ENCODE measurements around the gene CDS1.

Gene CDS1

DNA sequence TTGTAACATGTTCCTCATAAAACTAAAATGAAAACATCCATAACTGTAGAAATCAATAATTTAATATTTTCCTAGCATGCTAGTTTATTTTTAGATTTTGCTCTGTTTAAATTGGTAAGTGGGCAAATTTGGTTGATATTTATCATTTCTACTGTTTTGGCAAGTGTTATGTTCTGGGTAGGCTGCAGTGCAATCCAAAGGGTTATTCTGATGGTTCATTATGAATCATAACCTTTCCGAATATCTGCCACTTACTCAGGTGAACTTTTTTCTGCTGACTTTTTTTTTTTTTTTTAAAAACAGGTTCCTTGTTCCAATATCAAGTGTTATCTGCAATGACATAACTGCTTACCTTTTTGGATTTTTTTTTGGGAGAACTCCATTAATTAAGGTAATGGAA lies 52.0 kb downstream of the CDS1 start:
- Histone ChIP-seq H3K9ac (ENCODE audit: low read length) (no peak overlapping the region), H3K9me2 (replicated peaks; ENCODE audit: insufficient read depth, low read length) (no peaks in the 10 kb centered on the region), H4K20me1 (ENCODE audit: low read depth, low read length) (no peaks in the 10 kb centered on the region), H3K27me3 (ENCODE audit: low read length) (no peaks in the 10 kb centered on the region), H3K36me3 (ENCODE audit: low read length) (no peaks in the 10 kb centered on the region), H2AFZ (ENCODE audit: low read depth, low read length, severe bottlenecking) (no peak overlapping the region), H3K27ac (ENCODE audit: low read depth, low read length) (no peak overlapping the region), H3K4me2 (ENCODE audit: low read depth, low read length, poor library complexity, severe bottlenecking) (no peak overlapping the region), H3F3A (ENCODE audit: insufficient read depth) (no peaks in the 10 kb centered on the region), H3K9me3 (ENCODE audit: insufficient read depth, low read length) (no peaks in the 10 kb centered on the region), H3K4me3 (ENCODE audit: insufficient read depth, low read length, poor library complexity, severe bottlenecking) (no peak overlapping the region), H3K79me2 (ENCODE audit: insufficient read depth, low read length) (no peaks in the 10 kb centered on the region)
- TF ChIP-seq EZH2phosphoT487 (conservative IDR thresholded peaks at IDR 0.05; ENCODE audit: low read length) (no peak), CTCF (IDR thresholded peaks at IDR 0.05; ENCODE audit: insufficient read depth, low read length, poor library complexity, severe bottlenecking) (no peak)

GRCh38 chr4:84638092-84638491 lies 55.2 kb downstream of the CDS1 start:
- no peaks in the 10 kb centered on the region for H4K20me1 ChIP-seq (ENCODE audit: low read depth, low read length)
- H3K79me2 ChIP-seq (ENCODE audit: insufficient read depth, low read length) = no peaks in the 10 kb centered on the region

DNA sequence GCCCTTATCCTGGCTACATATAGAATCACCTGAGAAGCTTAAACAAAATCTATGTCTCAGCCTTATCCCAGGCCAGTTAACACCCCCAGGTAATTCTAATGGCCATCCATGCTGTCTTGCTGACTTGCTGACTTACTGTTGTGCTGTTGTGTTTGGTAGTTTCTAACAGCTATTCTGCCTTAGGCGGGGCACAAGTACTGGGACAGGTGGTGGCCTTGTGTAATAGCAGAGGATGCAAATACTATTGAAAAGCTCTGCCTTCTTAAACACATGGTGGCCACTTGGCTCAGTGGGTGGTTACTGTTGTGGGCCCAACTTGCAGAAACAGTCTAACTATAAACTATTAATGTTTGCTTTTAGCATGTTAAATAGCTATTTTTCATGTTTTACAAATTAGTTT lies 56.2 kb downstream of the CDS1 start:
- Histone ChIP-seq H3K9me3 (ENCODE audit: insufficient read depth, low read length) (no peaks in the 10 kb centered on the region), H3K36me3 (ENCODE audit: low read length) (no peaks in the 10 kb centered on the region)

More at GRCh38 chr4:84638092-84638491, 55.2 kb downstream of the CDS1 start:
- no peak overlapping the region for H2AFZ ChIP-seq (ENCODE audit: low read depth, low read length, severe bottlenecking)
- no peak overlapping the region for H3K27ac ChIP-seq (ENCODE audit: low read depth, low read length)
- H3K9me2 ChIP-seq (replicated peaks; ENCODE audit: insufficient read depth, low read length) = no peaks in the 10 kb centered on the region
- TF ChIP-seq EZH2phosphoT487 (conservative IDR thresholded peaks at IDR 0.05; ENCODE audit: low read length) = no peak
- TF ChIP-seq CTCF (IDR thresholded peaks at IDR 0.05; ENCODE audit: insufficient read depth, low read length, poor library complexity, severe bottlenecking) = no peak
- no peak overlapping the region for H3K4me3 ChIP-seq (ENCODE audit: insufficient read depth, low read length, poor library complexity, severe bottlenecking)
- H3K36me3 ChIP-seq (ENCODE audit: low read length) = no peaks in the 10 kb centered on the region
- no peaks in the 10 kb centered on the region for H3K27me3 ChIP-seq (ENCODE audit: low read length)
- H3K9ac ChIP-seq (ENCODE audit: low read length) = no peak overlapping the region
- H3K4me2 ChIP-seq (ENCODE audit: low read depth, low read length, poor library complexity, severe bottlenecking) = no peak overlapping the region
- H3K9me3 ChIP-seq (ENCODE audit: insufficient read depth, low read length) = no peaks in the 10 kb centered on the region
- H3F3A ChIP-seq (ENCODE audit: insufficient read depth) = no peaks in the 10 kb centered on the region

More for the DNA sequence above, 56.2 kb downstream of the CDS1 start:
- H3K4me2 ChIP-seq (ENCODE audit: low read depth, low read length, poor library complexity, severe bottlenecking) = no peak overlapping the region
- no peak overlapping the region for H3K27ac ChIP-seq (ENCODE audit: low read depth, low read length)
- no peaks in the 10 kb centered on the region for H3K27me3 ChIP-seq (ENCODE audit: low read length)
- no peaks in the 10 kb centered on the region for H3K79me2 ChIP-seq (ENCODE audit: insufficient read depth, low read length)
- H3K9ac ChIP-seq (ENCODE audit: low read length) = no peak overlapping the region
- no peaks in the 10 kb centered on the region for H4K20me1 ChIP-seq (ENCODE audit: low read depth, low read length)
- H3K9me2 ChIP-seq (replicated peaks; ENCODE audit: insufficient read depth, low read length) = no peaks in the 10 kb centered on the region
- H2AFZ ChIP-seq (ENCODE audit: low read depth, low read length, severe bottlenecking) = no peak overlapping the region
- H3K4me3 ChIP-seq (ENCODE audit: insufficient read depth, low read length, poor library complexity, severe bottlenecking) = no peak overlapping the region
- TF ChIP-seq CTCF (IDR thresholded peaks at IDR 0.05; ENCODE audit: insufficient read depth, low read length, poor library complexity, severe bottlenecking) (no peak), EZH2phosphoT487 (conservative IDR thresholded peaks at IDR 0.05; ENCODE audit: low read length) (no peak)
- no peaks in the 10 kb centered on the region for H3F3A ChIP-seq (ENCODE audit: insufficient read depth)

Measured in SU-DHL-6 (cell line).